Retinal pigment epithelial cell (primary cell): ENCODE measurements around the gene TNFRSF25.

Experiments used
- DNase-seq: peaks from one replicate; pipeline ENCODE4 v3.0.0-alpha.2; 2010; ENCODE audit warnings: low read depth
- H3K4me3 ChIP-seq: 2 replicates; pipeline ENCODE4 v1.5.1; 2011; ENCODE audit warnings: mild to moderate bottlenecking, low read length, control low read depth, moderate library complexity
- TF ChIP-seq, protein P1 (sequence below): conservative IDR thresholded peaks from 2 replicates; pipeline ENCODE4 v1.5.1; 2011; ENCODE audit warnings: low read depth, low read length, control low read depth, inconsistent platforms

The TNFRSF25 gene

DNA sequence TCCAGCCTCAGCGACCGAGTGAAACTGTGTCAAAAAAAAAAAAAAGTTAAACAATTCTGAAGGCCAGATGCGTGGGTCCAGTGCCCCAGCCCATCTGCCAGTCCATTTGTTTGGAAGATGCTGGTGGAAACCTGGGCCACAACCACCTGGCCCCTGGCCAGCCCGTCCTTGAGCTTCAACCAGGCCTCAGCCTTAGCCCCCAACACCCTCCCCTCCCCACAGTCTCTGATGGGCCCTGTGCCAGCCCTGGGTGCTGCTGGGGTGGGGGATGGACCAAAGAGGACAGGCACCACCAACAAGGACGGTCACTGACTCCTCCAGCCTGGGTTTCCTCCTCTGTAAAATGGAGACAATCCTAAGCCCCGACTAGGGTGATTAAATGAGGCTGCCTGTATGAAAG is 45.1 kb upstream of the TNFRSF25 start:
- no peak for DNase-seq
- no peak overlapping the region for H3K4me3 ChIP-seq
- TF ChIP-seq, protein P1, sequence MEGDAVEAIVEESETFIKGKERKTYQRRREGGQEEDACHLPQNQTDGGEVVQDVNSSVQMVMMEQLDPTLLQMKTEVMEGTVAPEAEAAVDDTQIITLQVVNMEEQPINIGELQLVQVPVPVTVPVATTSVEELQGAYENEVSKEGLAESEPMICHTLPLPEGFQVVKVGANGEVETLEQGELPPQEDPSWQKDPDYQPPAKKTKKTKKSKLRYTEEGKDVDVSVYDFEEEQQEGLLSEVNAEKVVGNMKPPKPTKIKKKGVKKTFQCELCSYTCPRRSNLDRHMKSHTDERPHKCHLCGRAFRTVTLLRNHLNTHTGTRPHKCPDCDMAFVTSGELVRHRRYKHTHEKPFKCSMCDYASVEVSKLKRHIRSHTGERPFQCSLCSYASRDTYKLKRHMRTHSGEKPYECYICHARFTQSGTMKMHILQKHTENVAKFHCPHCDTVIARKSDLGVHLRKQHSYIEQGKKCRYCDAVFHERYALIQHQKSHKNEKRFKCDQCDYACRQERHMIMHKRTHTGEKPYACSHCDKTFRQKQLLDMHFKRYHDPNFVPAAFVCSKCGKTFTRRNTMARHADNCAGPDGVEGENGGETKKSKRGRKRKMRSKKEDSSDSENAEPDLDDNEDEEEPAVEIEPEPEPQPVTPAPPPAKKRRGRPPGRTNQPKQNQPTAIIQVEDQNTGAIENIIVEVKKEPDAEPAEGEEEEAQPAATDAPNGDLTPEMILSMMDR = no peak

DNA sequence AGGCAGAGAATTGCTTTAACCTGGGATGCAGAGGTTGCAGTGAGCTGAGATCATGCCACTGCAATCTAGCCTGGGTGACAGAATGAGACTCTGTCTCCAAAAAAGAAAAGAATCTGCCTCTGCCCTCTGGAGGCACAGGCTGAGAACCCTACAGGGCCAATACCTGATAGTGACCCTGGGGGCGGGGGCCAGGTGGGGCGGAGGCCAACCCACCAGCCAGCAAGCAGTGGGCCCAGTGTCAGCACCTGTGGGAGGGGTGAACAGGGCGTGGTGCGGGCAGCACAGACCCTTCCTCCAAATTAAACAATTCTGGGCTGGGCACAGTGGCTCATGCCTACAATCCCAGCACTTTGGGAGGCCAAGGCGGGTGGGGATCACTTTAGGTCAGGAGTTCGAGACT is 44.5 kb upstream of the TNFRSF25 start:
- no peak overlapping the region for H3K4me3 ChIP-seq
- TF ChIP-seq, protein P1 = no peak
- no peak for DNase-seq

DNA sequence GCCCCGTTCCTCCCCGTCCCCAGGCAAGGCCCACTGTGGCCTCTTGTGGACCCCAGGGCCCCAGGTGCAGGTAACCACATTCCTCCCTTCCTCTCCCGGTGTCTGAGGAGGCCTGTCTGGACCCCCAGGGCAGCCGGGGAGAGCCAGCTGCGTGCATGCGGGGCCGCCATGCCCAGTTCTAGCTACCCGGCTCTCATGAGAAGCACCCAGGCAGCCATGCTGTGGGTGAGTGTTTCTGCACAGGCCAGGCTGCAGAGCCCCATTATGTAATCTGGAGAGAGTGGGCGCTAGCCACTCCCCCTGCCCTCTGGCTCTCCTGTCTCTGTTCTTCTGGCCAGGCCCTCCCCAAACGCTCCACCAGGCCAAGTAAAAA is 43.9 kb upstream of the TNFRSF25 start:
- DNase-seq = no peak
- TF ChIP-seq, protein P1 = no peak

DNA sequence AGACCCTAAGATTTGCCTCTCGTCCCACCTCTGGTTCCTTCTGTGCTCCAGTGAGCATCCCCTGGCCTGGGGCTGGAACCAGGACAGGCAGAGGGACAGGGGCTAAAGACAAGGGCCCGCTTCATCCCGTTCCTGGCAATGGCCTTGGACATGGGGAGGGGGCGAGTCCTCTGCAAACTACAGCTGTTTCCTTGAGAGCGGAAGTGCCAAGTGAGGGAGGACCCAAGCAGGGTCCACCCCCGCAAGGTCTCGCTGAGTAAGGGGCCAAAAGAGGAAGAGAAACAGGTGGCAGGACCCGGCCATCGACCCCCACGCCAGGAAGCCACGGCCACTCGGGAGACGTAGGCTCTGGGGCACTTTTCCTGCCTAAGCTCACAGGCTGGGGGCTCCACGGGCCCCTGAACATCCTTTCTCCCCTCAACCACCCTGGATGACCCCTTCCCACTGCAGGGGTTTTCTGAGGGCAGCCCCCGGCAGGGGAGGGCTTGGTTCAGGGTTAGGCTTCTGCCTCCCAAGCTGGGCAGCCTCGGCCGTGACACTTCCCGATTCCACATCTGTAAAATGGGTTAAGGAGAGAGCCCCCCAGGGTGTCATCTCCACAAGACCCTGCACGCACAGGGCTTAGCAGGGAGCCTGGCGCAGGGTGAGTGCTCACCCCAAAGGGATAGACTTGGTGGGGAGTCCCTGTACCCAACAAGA is 43.4 kb upstream of the TNFRSF25 start:
- no peak for DNase-seq
- TF ChIP-seq, protein P1 = no peak

More for the DNA sequence above, 43.9 kb upstream of the TNFRSF25 start:
- no peak overlapping the region for H3K4me3 ChIP-seq

DNA sequence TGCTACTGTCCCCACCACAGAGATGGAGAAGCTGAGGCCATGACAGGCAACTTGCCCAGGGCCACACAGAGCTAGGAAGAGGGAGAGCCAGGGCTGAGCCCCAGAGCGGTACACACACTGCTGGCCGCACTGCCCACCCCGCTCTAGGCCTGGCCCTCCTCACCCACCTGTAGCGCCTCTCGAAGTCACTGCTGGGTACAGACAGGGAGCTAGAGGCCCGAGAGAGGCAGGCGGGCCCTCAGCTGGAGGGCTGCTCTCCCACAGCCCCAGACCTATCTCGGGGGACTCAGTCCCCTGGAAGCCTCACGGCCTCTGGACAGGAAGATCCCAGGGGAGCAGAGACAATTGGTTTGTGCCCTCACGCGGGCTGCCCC is 42.8 kb upstream of the TNFRSF25 start:
- TF ChIP-seq, protein P1 = no peak
- H3K4me3 ChIP-seq = no peak overlapping the region
- no peak for DNase-seq

More for the DNA sequence above, 43.4 kb upstream of the TNFRSF25 start:
- H3K4me3 ChIP-seq = no peak overlapping the region

DNA sequence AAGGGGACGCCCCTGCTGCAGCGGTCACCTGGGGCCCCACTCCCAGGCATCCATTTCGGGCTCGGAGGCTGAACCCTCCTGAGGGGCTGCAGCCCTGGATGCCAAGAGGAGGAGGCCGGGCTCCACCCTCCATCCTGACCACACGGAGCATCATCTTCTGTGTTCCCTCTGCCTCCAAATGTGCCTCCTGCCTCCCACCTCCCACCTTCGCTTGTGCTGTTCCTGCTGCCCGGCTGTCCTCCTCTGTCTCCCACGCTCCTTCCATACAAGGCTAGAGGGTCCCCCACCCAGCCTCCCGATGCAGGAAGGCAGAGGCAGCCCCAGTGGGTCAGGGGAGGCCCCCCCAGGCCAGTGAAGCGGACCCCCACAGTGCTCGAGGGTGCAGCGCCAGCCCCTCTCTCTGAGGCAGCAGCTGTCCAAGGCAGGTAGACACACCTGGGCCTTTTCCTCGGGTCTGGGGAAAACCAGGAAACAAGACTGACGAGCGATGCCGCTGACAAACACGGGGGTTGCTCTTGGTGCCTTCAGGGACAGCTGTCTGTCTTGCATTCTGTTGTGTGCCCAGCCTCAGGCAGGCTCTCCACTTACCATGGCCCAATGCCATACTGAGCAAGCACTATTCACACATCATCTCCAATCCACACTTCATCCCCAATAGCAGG is 42.3 kb upstream of the TNFRSF25 start:
- TF ChIP-seq, protein P1 = no peak
- no peak for DNase-seq
- H3K4me3 ChIP-seq = no peak overlapping the region

DNA sequence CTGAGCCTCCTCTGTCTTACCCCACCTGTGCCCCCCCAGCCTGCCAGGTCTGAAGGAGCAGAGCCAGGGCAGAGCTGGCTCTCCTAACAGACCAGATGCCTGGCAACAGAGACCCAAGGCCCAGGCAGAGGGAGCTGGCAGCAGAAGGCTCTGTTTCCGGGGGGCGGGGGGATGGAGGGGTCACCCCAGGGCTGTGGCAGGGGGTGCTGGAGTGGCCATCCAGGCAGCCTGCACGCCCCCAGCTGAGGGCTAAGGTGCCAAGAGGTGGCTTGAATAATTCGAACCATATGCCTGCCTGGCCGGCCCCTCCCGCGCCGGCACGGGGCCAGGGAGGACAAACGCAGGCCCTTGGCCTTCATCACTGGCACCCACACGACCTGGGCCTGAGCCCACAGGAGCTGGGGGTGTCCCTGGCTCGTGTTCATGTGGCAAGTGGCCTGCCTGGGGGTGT is 41.5 kb upstream of the TNFRSF25 start:
- TF ChIP-seq, protein P1 = no peak
- H3K4me3 ChIP-seq = no peak overlapping the region
- DNase-seq = no peak
